Inferior parietal cortex (tissue), 1 donor: ENCODE data around the gene PIWIL1.

Source experiments
- DNase-seq: peaks from one replicate; pipeline ENCODE4 v3.0.0-alpha.2; 2016; ENCODE audit errors: extremely low spot score

Gene PIWIL1

GRCh38 chr12:130336723-130337487 is 782 bp upstream of the PIWIL1 start:
- no peak for DNase-seq

GRCh38 chr12:130338794-130339601 is 1.3 kb downstream of the PIWIL1 start:
- DNase-seq, result no peak

- no peak for DNase-seq
Measured at GRCh38 chr12:130339951-130340350, 2.3 kb downstream of the PIWIL1 start.

- DNase-seq, result no peak
Measured at GRCh38 chr12:130342442-130342841, 4.8 kb downstream of the PIWIL1 start.

- DNase-seq, result no peak
Measured at GRCh38 chr12:130342842-130343241, 5.2 kb downstream of the PIWIL1 start.

- DNase-seq, result no peak
Measured at GRCh38 chr12:130344529-130344928, 6.8 kb downstream of the PIWIL1 start.

- DNase-seq, result no peak
Measured at GRCh38 chr12:130345292-130345691, 7.6 kb downstream of the PIWIL1 start.

GRCh38 chr12:130347588-130347987 is 9.9 kb downstream of the PIWIL1 start:
- DNase-seq, result no peak

- DNase-seq, result no peak
Measured at GRCh38 chr12:130350715-130351114, 13.0 kb downstream of the PIWIL1 start.

- DNase-seq, result no peak
Measured at GRCh38 chr12:130351326-130351725, 13.6 kb downstream of the PIWIL1 start.

- DNase-seq, result no peak
Measured at GRCh38 chr12:130353081-130353480, 15.4 kb downstream of the PIWIL1 start.

- DNase-seq, result no peak
Measured at GRCh38 chr12:130354407-130354806, 16.7 kb downstream of the PIWIL1 start.

GRCh38 chr12:130356222-130356621 is 18.5 kb downstream of the PIWIL1 start:
- no peak for DNase-seq

- DNase-seq, result no peak
Measured at GRCh38 chr12:130357241-130357640, 19.6 kb downstream of the PIWIL1 start.

- no peak for DNase-seq
Measured at GRCh38 chr12:130357729-130358330, 20.1 kb downstream of the PIWIL1 start.

GRCh38 chr12:130362060-130362459 is 24.4 kb downstream of the PIWIL1 start:
- no peak for DNase-seq

GRCh38 chr12:130364578-130364977 is 26.9 kb downstream of the PIWIL1 start:
- DNase-seq, result no peak

GRCh38 chr12:130366159-130366558 is 28.5 kb downstream of the PIWIL1 start:
- no peak for DNase-seq

GRCh38 chr12:130367003-130367402 is 29.3 kb downstream of the PIWIL1 start:
- DNase-seq, result no peak

GRCh38 chr12:130367523-130367922 is 29.8 kb downstream of the PIWIL1 start:
- DNase-seq, result no peak

GRCh38 chr12:130369816-130370215 is 32.1 kb downstream of the PIWIL1 start:
- DNase-seq, result no peak

GRCh38 chr12:130371296-130371695 is 33.6 kb downstream of the PIWIL1 start:
- no peak for DNase-seq

GRCh38 chr12:130372936-130373335 is 35.2 kb downstream of the PIWIL1 start:
- no peak for DNase-seq
